AML-193 (cell line): ENCODE measurements around the gene RABGGTA.
"Not testable (repeated sequence)": the region's sequence is repeated elsewhere in the genome, so short reads cannot be mapped to it uniquely, and the experiment has no call there.

ENCODE experiments used
- DNase-seq, 2 experiments: peaks; one replicate each; lab custom pipeline; 2025; lab: John Stamatoyannopoulos, UW

The RABGGTA gene

DNA sequence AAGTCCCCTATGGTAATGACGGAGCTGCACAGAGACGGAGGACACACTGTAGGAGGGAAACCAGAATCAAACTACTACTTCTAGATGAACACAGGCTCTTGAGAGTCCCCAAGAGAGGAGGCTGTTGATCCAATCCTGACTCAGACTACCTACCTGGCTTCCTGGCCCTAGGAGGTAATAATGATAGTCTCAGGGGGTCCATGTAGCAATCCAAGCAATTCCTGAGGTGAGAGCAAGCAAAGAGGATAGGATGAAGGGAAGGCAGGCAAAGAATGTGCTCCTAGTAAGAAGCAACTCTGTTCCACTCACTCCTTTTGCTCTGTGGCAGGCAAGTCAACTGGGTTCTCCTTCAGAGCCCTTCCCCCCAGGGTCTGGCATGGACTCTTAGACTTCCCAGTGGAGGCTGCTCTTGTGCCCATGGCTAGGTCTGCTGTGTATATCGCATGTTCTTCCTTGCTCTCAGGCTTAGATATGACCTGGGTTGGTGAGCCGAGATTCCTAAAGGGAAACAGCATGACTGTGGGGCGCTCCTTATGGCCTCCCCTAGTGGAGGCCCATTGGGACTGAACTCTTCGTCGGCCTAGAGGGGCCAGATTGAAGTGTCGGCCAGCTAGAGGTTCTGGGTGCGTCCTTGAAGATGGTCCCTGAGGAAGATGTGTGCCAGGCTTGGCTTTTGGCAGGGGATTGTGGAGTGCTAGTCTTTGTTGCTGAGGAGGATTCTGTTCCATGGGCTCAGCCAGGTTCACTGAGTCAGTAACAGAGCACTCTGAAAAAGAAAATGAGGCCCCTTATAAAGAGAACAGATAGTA, 31.1 kb downstream of the RABGGTA start:
- DNase-seq = no peak

DNA sequence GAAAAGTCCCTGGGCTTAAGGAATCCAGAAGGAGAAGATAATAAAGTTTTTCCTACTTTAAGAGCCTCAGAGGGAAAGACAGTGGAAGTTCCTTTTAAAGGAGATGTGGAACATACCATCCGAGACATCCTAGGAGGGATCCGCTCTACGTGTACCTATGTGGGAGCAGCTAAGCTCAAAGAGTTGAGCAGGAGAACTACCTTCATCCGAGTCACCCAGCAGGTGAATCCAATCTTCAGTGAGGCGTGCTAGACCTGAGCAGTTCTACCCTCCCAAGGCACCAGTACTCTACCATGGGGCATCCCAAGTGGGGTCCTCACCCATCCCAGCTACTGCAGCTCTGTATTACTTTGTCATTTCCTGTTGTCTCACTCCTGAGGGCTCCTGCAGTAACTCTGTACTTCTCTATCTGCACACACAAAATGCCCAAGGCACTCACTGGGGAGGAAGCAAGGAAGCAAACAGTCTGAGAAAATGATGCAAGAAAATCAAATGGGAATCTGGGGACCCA, 32.8 kb downstream of the RABGGTA start:
- DNase-seq = no peak

DNA sequence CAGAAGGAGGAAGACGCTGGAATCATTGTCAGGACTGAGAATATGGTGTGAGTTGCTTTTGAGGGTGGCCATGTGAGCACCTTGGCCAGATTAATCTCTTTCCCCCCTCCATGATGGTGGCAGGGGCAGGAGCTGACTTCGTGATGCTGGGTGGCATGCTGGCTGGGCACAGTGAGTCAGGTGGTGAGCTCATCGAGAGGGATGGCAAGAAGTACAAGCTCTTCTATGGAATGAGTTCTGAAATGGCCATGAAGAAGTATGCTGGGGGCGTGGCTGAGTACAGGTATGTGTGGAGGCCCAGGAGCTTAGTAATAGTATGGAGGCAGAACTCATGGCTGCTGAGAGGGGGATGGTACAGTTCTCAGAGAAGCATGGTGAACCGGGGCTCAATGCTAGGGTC, 33.3 kb downstream of the RABGGTA start:
- no peak for DNase-seq

DNA sequence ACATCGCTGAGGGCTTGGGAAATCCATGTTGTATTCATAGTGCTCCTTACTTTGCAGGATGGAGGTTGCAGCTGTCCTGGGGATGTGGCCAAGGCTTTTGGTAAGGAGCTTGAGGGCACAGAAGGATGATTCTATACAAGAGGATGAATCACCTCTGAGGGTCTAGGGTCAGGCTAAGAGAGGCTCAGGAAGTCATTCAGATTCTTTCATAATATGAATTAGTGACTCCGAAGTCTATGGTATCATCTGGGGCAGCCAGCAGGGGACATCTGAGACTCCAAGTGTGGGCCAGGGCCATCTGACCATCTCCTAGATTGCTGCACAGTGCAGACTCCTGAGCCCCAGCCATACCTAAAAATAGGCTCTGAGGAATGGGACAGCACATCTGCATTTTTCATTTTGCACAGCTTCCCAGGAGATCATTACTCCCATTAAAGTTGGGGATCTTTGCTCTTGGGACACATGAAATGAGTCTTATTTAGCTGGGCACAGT, 33.9 kb downstream of the RABGGTA start:
- no peak for DNase-seq

DNA sequence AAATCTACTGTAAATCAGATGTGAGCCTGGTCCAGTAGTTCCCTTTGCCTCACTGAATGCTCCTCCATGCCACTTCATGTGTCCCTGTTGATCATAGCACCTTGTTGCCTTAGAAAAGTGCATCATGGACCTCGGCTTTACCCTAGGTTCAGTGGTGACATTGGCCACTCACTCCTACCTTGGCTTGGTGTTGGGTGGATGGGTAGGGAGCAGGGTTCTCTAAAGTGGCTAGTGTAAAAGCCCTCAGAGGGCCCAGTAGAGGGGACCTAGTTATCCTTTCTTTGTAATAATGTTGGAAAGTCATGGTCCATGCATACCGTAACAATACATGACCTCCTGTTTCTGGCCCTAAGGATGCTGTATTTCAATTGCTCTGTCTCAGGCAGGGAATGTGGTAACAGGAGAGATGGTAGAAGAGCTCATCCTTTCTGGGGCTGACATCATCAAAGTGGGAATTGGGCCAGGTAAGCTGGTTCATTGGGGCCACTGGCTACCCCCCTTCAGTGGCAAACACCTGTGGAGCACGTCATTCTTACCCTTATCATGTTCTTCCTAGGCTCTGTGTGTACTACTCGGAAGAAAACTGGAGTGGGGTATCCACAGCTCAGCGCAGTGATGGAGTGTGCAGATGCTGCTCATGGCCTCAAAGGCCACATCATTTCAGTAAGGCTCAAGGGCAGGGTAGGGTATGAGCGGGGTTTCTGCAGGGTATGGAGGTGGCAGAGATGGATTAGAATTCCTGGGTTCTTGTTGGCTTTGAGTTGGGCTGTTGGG, 34.5 kb downstream of the RABGGTA start:
- no peak for DNase-seq

DNA sequence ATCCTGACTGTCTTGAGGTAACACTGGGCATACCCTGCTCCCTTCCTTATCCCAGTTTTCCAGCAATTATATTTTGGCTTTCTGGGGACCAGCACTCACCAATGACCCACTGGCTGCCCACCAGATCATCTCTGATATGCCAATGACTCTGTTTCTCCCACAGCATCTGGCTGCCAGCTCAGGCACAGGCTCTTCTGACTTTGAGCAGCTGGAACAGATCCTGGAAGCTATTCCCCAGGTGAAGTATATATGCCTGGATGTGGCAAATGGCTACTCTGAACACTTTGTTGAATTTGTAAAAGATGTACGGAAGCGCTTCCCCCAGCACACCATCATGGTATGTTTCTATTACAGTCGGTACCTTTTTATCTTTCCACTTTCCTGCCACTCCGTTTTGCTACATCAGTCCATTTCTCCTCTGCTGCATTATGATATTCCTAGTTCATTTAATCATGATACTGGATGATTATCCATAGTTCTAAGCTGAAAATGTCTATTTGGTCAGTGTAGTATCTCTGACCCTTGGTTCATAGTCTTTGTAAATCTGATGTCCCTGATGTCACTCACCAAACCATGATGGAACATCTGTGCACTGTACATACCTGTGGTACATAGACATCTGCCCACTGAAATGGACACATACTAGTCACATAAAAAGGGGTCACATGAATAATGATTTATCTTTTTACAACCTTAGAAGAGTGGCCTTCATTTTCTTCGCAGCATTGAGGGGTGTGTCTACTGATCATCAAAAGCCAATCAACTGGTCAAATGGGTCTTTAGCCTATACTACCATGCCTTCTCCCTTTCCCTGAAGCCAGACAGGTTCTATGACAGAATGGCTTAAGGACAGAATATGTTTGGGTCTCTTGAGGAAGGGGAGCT, 35.4 kb downstream of the RABGGTA start:
- DNase-seq = no peak

DNA sequence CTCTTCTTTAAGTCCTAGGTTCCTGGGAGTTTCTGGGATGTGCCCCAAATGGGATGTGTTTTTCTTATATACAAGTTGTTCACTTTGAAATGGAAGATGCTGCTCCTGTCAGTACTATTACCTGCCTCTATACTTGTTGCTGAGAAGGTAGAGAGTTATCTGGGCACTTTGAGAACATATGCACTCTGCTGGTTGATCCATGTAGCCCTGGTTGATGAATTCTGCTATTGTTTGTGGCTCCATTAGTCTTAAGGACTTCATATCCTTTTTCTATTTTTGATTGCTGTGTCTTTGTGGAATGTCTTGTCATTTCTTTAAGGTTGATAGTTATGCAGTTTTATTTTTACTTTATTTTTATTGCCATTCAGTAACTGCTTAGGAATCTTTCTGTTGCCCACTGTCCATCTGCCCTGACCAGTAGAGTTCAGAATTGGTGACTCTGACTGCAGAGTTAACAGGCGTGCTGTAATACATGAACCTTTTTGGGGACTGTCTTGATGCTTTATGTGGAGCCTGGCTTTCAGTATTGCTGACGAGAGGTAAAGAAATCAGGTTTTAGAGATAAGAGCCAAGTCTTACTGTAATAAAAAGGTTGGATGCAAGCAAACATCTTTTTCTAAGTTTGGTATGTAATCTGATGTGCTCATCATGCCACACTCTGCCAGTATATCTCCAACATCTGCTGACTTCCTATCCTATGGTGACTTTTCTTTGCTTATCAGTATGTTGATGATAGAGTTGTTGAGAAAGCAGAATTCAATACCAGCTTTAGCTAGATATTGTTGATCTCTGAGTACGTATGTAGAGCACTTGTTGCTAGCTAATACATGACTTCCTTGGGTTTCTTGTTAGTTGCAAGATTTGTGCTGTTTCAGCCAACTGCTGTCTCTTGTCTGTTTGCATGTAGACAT, 37.0 kb downstream of the RABGGTA start:
- no peak for DNase-seq

DNA sequence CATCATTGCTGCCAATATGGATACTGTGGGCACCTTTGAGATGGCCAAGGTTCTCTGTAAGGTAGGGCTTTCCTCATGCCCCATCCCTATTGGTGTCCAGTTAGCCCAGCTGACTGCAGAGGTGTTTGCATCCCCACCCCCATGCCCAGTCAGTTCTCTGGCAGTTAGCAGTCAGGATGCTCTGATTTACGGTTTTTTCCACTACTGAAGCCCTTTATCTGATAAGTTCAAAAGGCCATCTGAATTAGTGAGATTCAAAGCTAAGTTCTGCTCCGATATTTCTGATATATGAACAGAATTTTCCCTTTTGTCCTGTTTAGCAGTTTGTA, 37.9 kb downstream of the RABGGTA start:
- no peak for DNase-seq

DNA sequence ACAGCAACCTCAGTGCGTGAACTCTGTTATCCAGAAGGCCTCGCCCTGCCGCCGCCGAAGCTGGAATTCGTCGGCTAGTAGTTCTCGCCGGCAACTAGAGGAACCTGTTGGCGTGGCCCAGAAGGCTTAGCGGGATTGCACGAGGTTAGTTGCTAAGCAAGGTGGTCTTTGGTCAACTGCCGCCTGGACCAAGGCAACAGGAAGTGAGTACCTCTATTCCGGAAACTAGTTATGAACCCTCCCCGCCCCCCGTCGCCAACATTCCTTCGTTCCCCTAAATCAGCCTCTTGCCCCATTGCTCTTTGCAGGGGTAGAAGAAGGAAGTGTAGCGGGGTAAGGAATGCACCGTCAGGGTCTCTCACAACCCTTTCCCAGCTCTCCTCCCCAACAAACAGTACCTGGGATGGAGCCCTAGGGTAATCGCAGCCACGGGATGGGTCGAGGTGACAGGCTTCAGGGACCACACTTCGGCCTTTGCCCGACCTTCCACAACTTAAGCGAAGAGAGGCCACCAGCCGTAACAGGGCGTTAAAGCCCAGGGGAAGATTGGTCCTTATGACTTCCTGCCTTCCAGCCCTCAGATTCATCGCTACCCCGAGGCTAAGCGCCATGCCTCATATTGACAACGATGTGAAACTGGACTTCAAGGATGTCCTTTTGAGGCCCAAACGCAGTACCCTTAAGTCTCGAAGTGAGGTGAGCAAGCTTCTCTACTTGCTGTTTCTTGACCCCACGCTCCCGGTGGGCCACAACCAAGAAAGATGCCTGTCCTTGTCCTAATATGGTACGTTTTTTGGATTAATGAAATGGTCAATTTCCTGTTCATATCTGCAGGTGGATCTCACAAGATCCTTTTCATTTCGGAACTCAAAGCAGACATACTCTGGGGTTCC, 38.5 kb downstream of the RABGGTA start, which contains the start of gene GMPR2:
GMPR2 (plus strand) TSS at position 285 of the 893 bp plus-strand sequence; CDS start at position 610, 325 bp downstream.
- DNase-seq = no peak

DNA sequence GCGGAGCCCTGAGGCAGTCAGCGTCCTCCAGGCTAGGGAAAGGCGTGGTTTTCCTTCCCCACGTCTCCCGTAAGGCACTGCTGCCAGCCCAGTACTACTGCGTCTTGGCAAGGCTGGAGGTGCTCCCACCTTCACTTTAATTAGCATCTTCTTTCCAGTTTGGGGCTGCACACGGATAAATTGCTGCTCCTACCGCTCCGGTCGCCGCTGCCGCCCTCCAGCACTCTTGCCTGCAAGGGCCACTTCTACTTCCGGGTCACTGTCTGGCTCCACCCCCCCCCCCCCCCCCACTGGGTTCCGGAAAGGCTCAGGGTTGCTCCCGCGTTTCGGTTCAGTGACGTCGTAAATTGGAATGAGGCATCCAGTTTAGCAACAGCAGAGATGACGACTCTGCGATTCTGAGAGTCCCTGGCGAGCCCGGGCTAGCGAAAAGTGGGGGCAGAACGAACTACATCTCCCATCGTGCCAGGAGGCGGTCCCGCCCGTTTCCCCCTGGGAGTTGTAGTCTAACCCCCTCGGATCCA, 39.2 kb downstream of the RABGGTA start, which contains the start of gene NEDD8:
NEDD8 (minus strand) TSS at position 247 of the 524 bp plus-strand sequence; CDS start at position 147, 100 bp downstream.
- DNase-seq = peak; percentile 95 to 96

DNA sequence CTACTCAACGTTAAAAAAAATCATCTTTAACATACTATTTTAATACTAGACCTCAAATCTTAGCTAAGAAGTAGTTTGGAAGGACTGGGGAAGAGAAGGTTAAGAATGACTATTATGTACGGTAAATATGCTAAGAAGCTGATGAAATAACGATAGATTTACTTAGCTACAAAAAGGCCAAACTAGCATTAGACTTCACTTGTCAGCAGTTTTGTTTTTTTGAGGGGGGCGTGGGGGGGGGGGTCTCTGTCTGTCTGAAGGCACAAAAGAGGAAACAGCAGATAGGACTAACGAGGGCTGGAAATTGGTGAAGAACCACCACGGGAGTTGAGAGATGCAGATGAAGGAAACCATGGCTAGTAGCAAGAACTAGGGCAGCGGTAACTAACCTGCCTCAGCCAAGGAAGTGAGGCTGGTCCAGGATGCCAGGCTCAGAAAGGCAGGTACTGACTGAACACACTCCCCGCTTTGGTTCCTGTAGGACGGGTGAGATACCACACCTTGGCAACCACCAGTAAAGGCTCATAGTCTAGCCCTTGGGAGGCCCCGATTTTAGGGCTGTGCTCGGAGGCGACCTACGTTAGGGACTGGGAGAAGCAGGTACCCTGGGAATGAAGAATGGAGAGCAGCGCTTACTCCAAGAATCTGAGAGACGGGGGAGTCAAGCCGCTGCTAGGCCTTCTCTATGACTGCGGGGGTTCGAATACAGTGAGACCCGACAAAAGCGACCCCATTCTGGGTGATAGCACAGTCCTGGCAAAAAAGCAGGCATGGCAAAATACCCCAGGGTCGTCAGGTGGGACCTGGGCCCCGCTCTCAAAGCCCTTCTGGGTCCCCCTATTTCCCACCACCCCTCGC, 39.9 kb downstream of the RABGGTA start:
- DNase-seq = no peak

DNA sequence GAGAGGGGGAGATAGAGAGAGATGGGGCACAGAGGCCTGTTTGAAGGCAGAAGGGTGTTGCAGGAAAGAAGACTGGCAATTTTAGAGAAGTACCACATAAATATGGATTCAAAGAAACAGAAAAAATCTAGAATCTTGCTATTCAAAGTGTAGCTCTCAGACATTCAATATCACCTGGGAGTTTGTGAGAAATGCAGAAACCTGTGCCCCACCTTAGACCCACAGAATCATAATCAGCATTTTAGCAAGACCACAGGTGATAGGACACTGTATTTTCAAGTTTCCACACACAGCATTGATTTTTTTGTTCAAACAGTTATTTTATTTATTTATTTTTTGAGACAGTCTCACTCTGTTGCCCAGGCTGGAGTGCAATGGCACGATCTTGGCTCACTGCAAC, 42.5 kb downstream of the RABGGTA start:
- no peak for DNase-seq

DNA sequence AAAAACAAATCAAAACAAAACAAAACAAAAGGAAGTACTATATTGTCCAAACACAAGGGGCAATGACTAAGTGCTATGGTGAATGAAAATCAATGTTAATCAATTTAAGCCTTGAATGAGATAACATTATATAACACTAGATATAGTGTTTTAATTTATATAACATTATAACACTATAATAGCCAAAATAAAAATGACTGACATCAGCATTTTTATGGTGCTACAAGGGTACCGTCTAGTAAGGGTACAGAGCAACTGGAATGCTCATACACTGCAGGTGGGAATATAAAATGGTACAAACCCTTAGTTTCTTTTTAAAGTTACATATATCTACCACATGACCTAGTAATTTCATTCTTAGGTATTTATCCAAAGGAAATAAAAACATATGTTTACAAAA, 44.9 kb downstream of the RABGGTA start:
- no peak for DNase-seq

DNA sequence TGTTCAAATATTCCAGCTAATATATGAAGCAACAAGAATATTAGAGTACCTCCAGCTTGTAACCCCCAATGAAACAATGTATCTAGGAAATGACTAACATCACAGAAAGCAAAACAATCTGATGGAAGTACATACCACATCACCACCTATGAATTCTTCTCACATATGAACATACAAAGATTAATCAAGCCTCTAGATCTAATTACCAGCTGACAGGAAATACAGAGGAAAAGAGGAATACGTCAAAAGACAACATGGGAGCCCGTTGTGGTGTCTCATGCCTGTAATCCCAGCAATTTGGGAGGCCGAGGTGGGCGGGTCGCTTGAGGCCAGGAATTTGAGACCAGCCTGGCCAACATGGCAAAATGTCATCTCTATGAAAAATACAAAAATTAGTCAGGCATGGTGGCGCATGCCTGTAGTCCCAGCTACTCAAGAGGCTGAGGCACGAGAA, 46.8 kb downstream of the RABGGTA start:
- DNase-seq = no peak

DNA sequence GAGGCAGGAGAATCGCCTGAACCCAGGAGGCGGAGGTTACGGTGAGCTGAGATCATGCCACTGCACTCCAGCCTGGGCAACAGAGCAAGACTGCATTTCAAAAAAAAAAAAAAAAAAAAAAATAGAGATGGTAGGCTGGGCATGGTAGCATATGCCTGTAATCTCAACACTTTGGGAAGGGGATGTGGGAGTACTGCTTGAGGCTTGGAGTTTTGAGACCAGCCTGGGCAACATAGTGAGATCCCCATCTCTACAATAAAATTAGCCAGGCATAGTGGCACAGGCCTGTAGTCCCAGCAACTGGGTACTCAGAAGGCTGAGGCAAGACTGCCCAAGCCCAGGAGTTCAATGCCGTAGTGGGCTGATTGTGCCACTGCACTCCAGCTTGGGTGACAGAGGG, 48.4 kb downstream of the RABGGTA start:
- not testable (repeated sequence) for DNase-seq

DNA sequence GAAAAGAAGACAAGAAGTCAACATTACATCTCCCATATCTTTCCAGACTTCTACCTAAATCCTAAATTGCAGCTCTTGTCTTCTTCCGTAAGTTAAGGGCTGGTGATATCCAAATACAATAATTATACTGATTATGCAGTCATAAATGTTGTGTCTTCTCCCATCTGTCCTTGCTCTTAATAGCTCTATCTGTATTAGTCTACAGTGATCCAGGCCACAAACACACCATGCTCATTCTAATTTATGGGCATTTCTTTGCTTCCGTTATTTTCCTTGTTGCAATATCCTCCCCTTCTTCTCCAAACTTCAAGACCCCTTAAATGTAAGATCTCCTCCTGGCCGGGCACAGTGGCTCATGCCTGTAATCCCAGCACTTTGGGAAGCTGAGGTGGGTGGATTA, 51.9 kb downstream of the RABGGTA start:
- DNase-seq = no peak

DNA sequence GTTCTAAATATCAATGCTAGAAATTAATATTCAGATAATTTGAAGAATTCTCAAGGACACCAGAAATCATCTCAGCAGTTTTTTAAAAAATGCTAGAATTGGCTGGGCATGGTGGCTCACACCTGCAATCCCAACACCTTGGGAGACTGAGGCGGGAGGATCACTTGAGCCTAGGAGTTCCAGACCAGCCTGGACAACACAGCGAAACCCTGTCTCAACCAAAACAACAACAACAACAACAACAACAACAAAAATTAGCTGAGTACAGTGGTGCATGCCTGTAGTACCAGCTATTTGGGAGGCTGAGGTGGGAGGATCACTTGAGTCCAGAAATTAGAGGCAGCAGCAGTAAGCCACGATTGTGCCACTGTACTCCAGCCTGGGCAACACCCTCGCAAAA, 52.3 kb downstream of the RABGGTA start:
- no peak for DNase-seq

DNA sequence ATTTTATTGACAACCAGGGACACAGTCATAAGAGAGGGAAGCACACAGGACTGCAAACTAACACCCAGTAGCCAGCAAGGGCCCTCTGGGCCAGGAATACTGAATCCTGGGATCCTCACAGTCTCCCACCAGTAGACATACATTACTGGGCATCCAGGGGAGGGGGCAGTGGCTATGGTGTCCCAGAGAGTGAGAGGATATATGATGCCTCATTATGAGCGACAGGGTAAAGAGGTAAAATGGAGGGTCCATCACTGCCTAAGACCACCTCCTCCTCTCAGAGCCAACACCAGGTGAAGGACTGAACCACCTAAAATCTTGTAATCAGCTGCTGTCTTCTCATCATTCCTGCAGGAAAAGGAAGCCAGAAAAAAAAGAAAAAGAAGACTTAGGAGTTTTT, 54.5 kb downstream of the RABGGTA start:
- not testable (repeated sequence) for DNase-seq

DNA sequence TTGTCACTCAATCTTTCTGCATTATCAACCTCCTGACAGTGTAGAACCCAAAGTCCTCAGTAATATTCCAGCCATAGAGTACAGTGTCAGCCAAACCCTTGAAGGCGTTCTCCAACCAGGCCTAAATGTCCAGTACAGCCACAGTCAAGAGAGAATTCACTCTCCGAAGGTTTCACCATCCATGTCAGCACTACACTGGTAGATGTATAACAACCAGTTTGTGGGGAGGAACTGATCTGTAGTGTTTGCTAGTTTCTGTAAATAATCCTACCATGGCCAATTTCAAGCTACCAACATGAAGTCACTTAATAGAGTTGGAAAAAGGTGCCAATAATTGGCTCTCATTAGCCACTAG, 55.1 kb downstream of the RABGGTA start:
- no peak for DNase-seq
